Measurements from ENCODE around the gene GSX1.

The GSX1 gene

DNA sequence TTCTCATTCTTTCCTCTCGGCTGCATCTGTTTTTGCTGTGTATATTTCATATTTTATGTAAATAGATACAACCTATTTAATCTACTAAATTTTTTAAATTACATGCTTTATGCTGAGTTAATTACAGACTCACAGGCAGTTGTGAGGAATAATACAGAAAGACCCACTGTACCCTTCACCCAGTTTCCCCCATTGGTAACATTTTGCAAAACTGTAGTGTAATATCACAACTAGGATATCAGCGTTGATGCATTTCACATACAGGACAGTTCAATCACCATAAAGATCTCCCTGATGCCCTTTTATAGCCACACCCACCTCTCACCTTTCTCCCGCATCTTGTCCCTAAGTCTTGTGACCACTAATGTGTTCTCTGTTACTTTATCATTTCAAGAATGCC is 43.5 kb downstream of the GSX1 start:
- DNase-seq = no peak

DNA sequence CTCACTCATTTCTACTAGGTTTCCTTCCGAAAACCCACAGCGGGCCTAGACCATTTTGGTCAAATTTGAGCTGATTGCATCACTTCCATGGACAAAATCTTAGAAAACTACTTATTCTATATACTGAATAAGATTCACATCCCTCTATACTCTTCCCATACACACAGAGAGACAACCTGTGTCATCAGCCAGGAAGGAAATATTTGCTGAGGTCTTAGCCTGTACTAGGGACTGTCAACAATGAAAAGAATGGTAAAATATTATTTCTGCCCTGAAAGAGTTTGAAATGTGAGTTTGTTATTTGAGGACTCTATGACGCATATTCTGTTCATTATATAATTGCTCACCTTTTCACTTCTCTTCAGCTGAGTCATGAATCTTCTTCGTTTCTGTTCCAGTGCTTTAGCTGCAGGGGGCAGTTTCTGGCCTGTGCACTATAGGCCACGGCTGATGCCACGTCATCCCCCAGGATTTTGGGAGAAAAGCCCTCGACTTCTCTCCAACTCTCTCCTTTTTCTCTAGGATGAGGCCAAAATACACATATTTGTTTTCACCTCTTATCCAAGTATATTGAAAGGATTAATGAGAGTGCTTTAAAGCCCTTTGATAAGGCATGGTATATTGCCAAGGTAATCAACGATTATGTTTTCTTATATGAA is 47.7 kb downstream of the GSX1 start:
- DNase-seq = no peak

DNA sequence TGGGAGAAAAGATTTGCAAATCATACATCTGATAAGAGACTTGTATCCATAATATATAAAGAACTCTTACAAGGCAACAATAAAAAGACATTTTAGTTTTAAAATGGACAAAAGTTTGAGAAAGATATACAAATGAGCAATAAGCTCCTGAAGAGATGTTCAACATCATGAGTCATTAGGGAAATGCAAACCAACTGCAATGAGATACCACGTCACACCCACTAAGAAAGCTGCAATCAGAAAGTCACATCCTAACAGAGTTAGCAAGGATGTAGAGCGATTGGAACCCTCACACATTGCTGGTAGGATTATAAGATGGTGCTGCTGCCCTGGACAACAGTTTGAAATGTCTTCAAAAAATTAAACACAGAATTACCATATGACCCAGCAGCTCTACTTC is 50.3 kb downstream of the GSX1 start:
- DNase-seq = no peak

Data from NCI-H1092 (cell line).